HG02981 (cell line): ENCODE data around the gene CEACAM21.

Source experiments
- ATAC-seq: cut with Tn5 transposase; IDR thresholded peaks from one replicate; pipeline ENCODE4 v1.9.1; 2021; ENCODE audit warnings: mild to moderate bottlenecking, moderate library complexity; ENCODE audit not compliant: unreplicated experiment

Gene CEACAM21

GRCh38 chr19:41584260-41584810 is 8.4 kb downstream of the CEACAM21 start:
- no peak for ATAC-seq

- ATAC-seq: no peak
Measured at GRCh38 chr19:41584931-41585330, 9.0 kb downstream of the CEACAM21 start.

- no peak for ATAC-seq
Measured at GRCh38 chr19:41586064-41586463, 10.1 kb downstream of the CEACAM21 start.

GRCh38 chr19:41587101-41587837 is 11.3 kb downstream of the CEACAM21 start:
- ATAC-seq: no peak

- no peak for ATAC-seq
Measured at GRCh38 chr19:41587838-41588210, 11.9 kb downstream of the CEACAM21 start.

GRCh38 chr19:41588497-41589209 is 12.7 kb downstream of the CEACAM21 start:
- ATAC-seq: no peak

- ATAC-seq: no peak
Measured at GRCh38 chr19:41589371-41589770, 13.4 kb downstream of the CEACAM21 start.

- ATAC-seq: no peak
Measured at GRCh38 chr19:41590936-41591335, 15.0 kb downstream of the CEACAM21 start.

- ATAC-seq: no peak
Measured at GRCh38 chr19:41591951-41592562, 16.1 kb downstream of the CEACAM21 start.

GRCh38 chr19:41595258-41595889 is 19.4 kb downstream of the CEACAM21 start:
- ATAC-seq: no peak

- no peak for ATAC-seq
Measured at GRCh38 chr19:41595890-41596280, 19.9 kb downstream of the CEACAM21 start.

GRCh38 chr19:41597600-41598041 is 21.7 kb downstream of the CEACAM21 start:
- ATAC-seq: no peak

- ATAC-seq: no peak
Measured at GRCh38 chr19:41599175-41599966, 23.4 kb downstream of the CEACAM21 start.

GRCh38 chr19:41601771-41602170 is 25.8 kb downstream of the CEACAM21 start:
- no peak for ATAC-seq

- no peak for ATAC-seq
Measured at GRCh38 chr19:41604831-41605230, 28.9 kb downstream of the CEACAM21 start.

- ATAC-seq: no peak
Measured at GRCh38 chr19:41606215-41606837, 30.4 kb downstream of the CEACAM21 start.

- no peak for ATAC-seq
Measured at GRCh38 chr19:41607668-41608067, 31.7 kb downstream of the CEACAM21 start.

GRCh38 chr19:41610789-41611188 is 34.8 kb downstream of the CEACAM21 start:
- no peak for ATAC-seq

GRCh38 chr19:41612483-41612882 is 36.5 kb downstream of the CEACAM21 start:
- ATAC-seq: no peak

GRCh38 chr19:41615207-41615606 is 39.2 kb downstream of the CEACAM21 start:
- no peak for ATAC-seq
